WTC11 (cell line): Measurements from ENCODE around the gene SDF2. TPM values are rescaled to one million over a fixed set of nuclear protein-coding genes. Genes with fewer than 3 reads are reported as not detected.

ENCODE experiments used
- ATAC-seq: fragments of 200-7000 bp; cut with Tn5 transposase; 2 replicates; pipeline ENCODE4 v1.10.0; 2021; ENCODE audit warnings: mild to moderate bottlenecking, moderate library complexity
- CTCF ChIA-PET: fragments of 300-600 bp; sonication (Branson Sonifier 250); formaldehyde crosslinking; loops from one replicate; lab custom pipeline; 2021; ENCODE audit warnings: antibody characterized with exemption; lab: Charles Lee
- POLR2A ChIA-PET: fragments of 350-600 bp; sonication (Branson Sonifier 250); formaldehyde crosslinking; loops from one replicate; lab custom pipeline; 2021; ENCODE audit warnings: antibody characterized with exemption; lab: Charles Lee
- DNase-seq: peaks from one replicate; pipeline ENCODE4 v3.0.0; 2021; ENCODE audit warnings: low spot score
- H3K27ac Mint-ChIP-seq: 2 replicates; pipeline ENCODE4 v1.8.0; 2021; ENCODE audit warnings: mixed read lengths
- H3K27me3 Mint-ChIP-seq: 2 replicates; pipeline ENCODE4 v1.8.0; 2021; ENCODE audit warnings: low read depth, mild to moderate bottlenecking, moderate library complexity, mixed read lengths
- H3K36me3 Mint-ChIP-seq: 2 replicates; pipeline ENCODE4 v1.8.0; 2021; ENCODE audit warnings: mixed read lengths
- H3K4me1 Mint-ChIP-seq: 2 replicates; pipeline ENCODE4 v1.8.0; 2022; ENCODE audit warnings: mixed read lengths
- H3K4me3 Mint-ChIP-seq: 2 replicates; pipeline ENCODE4 v1.8.0; 2021; ENCODE audit warnings: mild to moderate bottlenecking, moderate library complexity, mixed read lengths
- H3K9me3 Mint-ChIP-seq: 2 replicates; pipeline ENCODE4 v1.8.0; 2021; ENCODE audit warnings: mixed read lengths
- ATF1 ChIP-seq: sonication (generic); formaldehyde crosslinking; IDR thresholded peaks from 2 replicates; pipeline ENCODE4 v1.8.1; 2023; ENCODE audit warnings: mild to moderate bottlenecking, moderate library complexity, missing genetic modification reagents
- CREM ChIP-seq: sonication (generic); formaldehyde crosslinking; IDR thresholded peaks from 2 replicates; pipeline ENCODE4 v1.8.1; 2022; ENCODE audit warnings: mild to moderate bottlenecking, missing genetic modification reagents, moderate library complexity
- EMX1 ChIP-seq: fragments of 250-450 bp; sonication (Bioruptor Pico); IDR thresholded peaks from 2 replicates; pipeline ENCODE4 v1.8.0; 2021; ENCODE audit warnings: mild to moderate bottlenecking
- HMGA2 ChIP-seq: fragments of 250-450 bp; sonication (Bioruptor Pico); IDR thresholded peaks from 2 replicates; pipeline ENCODE4 v1.4.0; 2021; ENCODE audit warnings: mild to moderate bottlenecking, moderate library complexity
- IRF2 ChIP-seq: sonication (generic); formaldehyde crosslinking; IDR thresholded peaks from 2 replicates; pipeline ENCODE4 v1.8.0; 2022; ENCODE audit warnings: low read depth, missing genetic modification reagents, borderline replicate concordance
- JUN ChIP-seq: sonication (generic); formaldehyde crosslinking; IDR thresholded peaks from 2 replicates; pipeline ENCODE4 v1.8.0; 2023; ENCODE audit warnings: mild to moderate bottlenecking, missing genetic modification reagents
- TEAD1 ChIP-seq: sonication (generic); formaldehyde crosslinking; IDR thresholded peaks from 2 replicates; pipeline ENCODE4 v1.8.0; 2022; ENCODE audit warnings: mild to moderate bottlenecking, missing genetic modification reagents
- ZNF121 ChIP-seq: sonication (generic); formaldehyde crosslinking; IDR thresholded peaks from 2 replicates; pipeline ENCODE4 v1.8.0; 2023; ENCODE audit warnings: missing genetic modification reagents
- ZNF416 ChIP-seq: fragments of 250-450 bp; sonication (Bioruptor Pico); IDR thresholded peaks from 2 replicates; pipeline ENCODE4 v1.9.0; 2021; ENCODE audit warnings: mild to moderate bottlenecking, inconsistent platforms
- total RNA-seq: library from RNA; stranded (reverse); gene quantifications from 3 replicates; pipeline ENCODE4 v1.2.3, GENCODE V29; 2021
- TF ChIP-seq, protein P1 (sequence below): sonication (generic); formaldehyde crosslinking; IDR thresholded peaks from 2 replicates; pipeline ENCODE4 v1.8.0; 2023; ENCODE audit warnings: missing genetic modification reagents, mild to moderate bottlenecking, borderline replicate concordance
- TF ChIP-seq, protein P2 (sequence below): sonication (generic); formaldehyde crosslinking; IDR thresholded peaks from 2 replicates; pipeline ENCODE4 v1.8.1; 2023; ENCODE audit warnings: mild to moderate bottlenecking, moderate library complexity, missing genetic modification reagents
- TF ChIP-seq, protein P3 (sequence below): sonication (generic); formaldehyde crosslinking; IDR thresholded peaks from 2 replicates; pipeline ENCODE4 v1.8.0; 2023; ENCODE audit warnings: mild to moderate bottlenecking, missing genetic modification reagents
- TF ChIP-seq, protein P4 (sequence below): sonication (generic); formaldehyde crosslinking; IDR thresholded peaks from 2 replicates; pipeline ENCODE4 v1.8.1; 2023; ENCODE audit warnings: mild to moderate bottlenecking, missing genetic modification reagents, borderline replicate concordance
- TF ChIP-seq, protein P5 (sequence below): sonication (generic); formaldehyde crosslinking; IDR thresholded peaks from 2 replicates; pipeline ENCODE4 v1.8.1; 2022; ENCODE audit warnings: mild to moderate bottlenecking, missing genetic modification reagents, moderate library complexity, borderline replicate concordance
- TF ChIP-seq, protein P6 (sequence below): sonication (generic); formaldehyde crosslinking; IDR thresholded peaks from 2 replicates; pipeline ENCODE4 v1.8.0; 2022; ENCODE audit warnings: mild to moderate bottlenecking, missing genetic modification reagents

The SDF2 gene
- total RNA-seq, 1 experiment from 2014 or later, result 49.4 TPM

DNA sequence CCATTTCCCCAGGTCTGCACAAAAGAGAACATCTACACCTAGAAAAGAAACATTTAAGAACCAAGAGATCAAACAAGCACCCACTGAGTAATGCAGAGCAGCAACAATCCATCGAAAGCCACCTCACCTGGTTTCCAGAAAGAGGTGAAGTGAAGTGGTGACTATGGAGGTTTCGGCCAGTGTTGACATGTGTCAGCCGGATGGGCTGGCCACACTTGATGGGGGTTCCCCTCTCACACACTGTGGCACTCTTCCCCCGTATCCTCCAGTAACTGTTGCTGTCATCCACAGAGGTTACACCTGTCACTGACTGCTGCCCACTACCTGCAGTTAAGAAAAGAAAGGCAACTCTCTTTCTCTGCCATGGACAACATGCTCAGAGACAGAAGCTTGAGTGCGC, 6.5 kb downstream of the SDF2 start (continued):
- TF ChIP-seq, protein P1, sequence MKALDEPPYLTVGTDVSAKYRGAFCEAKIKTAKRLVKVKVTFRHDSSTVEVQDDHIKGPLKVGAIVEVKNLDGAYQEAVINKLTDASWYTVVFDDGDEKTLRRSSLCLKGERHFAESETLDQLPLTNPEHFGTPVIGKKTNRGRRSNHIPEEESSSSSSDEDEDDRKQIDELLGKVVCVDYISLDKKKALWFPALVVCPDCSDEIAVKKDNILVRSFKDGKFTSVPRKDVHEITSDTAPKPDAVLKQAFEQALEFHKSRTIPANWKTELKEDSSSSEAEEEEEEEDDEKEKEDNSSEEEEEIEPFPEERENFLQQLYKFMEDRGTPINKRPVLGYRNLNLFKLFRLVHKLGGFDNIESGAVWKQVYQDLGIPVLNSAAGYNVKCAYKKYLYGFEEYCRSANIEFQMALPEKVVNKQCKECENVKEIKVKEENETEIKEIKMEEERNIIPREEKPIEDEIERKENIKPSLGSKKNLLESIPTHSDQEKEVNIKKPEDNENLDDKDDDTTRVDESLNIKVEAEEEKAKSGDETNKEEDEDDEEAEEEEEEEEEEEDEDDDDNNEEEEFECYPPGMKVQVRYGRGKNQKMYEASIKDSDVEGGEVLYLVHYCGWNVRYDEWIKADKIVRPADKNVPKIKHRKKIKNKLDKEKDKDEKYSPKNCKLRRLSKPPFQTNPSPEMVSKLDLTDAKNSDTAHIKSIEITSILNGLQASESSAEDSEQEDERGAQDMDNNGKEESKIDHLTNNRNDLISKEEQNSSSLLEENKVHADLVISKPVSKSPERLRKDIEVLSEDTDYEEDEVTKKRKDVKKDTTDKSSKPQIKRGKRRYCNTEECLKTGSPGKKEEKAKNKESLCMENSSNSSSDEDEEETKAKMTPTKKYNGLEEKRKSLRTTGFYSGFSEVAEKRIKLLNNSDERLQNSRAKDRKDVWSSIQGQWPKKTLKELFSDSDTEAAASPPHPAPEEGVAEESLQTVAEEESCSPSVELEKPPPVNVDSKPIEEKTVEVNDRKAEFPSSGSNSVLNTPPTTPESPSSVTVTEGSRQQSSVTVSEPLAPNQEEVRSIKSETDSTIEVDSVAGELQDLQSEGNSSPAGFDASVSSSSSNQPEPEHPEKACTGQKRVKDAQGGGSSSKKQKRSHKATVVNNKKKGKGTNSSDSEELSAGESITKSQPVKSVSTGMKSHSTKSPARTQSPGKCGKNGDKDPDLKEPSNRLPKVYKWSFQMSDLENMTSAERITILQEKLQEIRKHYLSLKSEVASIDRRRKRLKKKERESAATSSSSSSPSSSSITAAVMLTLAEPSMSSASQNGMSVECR (CRISPR knock-in tag), result no peak
- no peak for TF ChIP-seq ZNF416 (CRISPR knock-in tag)

DNA sequence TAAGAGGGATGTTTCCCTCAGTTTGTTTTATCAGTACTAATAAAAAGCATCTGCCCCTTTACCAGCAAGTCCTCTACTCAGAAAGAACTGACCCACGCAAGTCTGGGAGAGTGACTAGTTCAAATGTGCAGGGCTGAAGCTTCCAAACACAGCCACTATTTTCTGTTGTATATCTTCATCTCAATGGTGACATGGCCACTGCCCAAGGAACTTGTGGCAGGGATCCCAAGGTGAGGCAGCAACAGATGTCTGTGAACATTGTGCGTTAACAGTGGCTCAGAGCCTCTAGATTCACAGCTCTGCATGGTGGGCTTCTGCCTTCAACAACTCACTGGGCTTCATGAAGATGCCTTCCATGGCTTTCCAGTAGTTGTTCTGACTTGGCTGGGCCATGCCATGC, 13.0 kb downstream of the SDF2 start:
- H3K27me3 Mint-ChIP-seq, result no peaks in the 10 kb centered on the region
- DNase-seq (no peak), ATAC-seq (no peak)
- no peaks in the 10 kb centered on the region for H3K9me3 Mint-ChIP-seq
- TF ChIP-seq, protein P2, sequence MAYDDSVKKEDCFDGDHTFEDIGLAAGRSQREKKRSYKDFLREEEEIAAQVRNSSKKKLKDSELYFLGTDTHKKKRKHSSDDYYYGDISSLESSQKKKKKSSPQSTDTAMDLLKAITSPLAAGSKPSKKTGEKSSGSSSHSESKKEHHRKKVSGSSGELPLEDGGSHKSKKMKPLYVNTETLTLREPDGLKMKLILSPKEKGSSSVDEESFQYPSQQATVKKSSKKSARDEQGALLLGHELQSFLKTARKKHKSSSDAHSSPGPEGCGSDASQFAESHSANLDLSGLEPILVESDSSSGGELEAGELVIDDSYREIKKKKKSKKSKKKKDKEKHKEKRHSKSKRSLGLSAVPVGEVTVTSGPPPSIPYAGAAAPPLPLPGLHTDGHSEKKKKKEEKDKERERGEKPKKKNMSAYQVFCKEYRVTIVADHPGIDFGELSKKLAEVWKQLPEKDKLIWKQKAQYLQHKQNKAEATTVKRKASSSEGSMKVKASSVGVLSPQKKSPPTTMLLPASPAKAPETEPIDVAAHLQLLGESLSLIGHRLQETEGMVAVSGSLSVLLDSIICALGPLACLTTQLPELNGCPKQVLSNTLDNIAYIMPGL, result no peak
- TF ChIP-seq ATF1 (CRISPR knock-in tag), result no peak
- no peak for TF ChIP-seq EMX1 (CRISPR knock-in tag)
- TF ChIP-seq IRF2, result no peak
- no peak for TF ChIP-seq TEAD1 (CRISPR knock-in tag)
- TF ChIP-seq, protein P3, sequence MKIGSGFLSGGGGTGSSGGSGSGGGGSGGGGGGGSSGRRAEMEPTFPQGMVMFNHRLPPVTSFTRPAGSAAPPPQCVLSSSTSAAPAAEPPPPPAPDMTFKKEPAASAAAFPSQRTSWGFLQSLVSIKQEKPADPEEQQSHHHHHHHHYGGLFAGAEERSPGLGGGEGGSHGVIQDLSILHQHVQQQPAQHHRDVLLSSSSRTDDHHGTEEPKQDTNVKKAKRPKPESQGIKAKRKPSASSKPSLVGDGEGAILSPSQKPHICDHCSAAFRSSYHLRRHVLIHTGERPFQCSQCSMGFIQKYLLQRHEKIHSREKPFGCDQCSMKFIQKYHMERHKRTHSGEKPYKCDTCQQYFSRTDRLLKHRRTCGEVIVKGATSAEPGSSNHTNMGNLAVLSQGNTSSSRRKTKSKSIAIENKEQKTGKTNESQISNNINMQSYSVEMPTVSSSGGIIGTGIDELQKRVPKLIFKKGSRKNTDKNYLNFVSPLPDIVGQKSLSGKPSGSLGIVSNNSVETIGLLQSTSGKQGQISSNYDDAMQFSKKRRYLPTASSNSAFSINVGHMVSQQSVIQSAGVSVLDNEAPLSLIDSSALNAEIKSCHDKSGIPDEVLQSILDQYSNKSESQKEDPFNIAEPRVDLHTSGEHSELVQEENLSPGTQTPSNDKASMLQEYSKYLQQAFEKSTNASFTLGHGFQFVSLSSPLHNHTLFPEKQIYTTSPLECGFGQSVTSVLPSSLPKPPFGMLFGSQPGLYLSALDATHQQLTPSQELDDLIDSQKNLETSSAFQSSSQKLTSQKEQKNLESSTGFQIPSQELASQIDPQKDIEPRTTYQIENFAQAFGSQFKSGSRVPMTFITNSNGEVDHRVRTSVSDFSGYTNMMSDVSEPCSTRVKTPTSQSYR (CRISPR knock-in tag), result no peak
- TF ChIP-seq CREM (CRISPR knock-in tag), result no peak
- TF ChIP-seq HMGA2 (CRISPR knock-in tag), result no peak
- TF ChIP-seq, protein P4, sequence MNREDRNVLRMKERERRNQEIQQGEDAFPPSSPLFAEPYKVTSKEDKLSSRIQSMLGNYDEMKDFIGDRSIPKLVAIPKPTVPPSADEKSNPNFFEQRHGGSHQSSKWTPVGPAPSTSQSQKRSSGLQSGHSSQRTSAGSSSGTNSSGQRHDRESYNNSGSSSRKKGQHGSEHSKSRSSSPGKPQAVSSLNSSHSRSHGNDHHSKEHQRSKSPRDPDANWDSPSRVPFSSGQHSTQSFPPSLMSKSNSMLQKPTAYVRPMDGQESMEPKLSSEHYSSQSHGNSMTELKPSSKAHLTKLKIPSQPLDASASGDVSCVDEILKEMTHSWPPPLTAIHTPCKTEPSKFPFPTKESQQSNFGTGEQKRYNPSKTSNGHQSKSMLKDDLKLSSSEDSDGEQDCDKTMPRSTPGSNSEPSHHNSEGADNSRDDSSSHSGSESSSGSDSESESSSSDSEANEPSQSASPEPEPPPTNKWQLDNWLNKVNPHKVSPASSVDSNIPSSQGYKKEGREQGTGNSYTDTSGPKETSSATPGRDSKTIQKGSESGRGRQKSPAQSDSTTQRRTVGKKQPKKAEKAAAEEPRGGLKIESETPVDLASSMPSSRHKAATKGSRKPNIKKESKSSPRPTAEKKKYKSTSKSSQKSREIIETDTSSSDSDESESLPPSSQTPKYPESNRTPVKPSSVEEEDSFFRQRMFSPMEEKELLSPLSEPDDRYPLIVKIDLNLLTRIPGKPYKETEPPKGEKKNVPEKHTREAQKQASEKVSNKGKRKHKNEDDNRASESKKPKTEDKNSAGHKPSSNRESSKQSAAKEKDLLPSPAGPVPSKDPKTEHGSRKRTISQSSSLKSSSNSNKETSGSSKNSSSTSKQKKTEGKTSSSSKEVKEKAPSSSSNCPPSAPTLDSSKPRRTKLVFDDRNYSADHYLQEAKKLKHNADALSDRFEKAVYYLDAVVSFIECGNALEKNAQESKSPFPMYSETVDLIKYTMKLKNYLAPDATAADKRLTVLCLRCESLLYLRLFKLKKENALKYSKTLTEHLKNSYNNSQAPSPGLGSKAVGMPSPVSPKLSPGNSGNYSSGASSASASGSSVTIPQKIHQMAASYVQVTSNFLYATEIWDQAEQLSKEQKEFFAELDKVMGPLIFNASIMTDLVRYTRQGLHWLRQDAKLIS (CRISPR knock-in tag), result no peak
- TF ChIP-seq, protein P5, sequence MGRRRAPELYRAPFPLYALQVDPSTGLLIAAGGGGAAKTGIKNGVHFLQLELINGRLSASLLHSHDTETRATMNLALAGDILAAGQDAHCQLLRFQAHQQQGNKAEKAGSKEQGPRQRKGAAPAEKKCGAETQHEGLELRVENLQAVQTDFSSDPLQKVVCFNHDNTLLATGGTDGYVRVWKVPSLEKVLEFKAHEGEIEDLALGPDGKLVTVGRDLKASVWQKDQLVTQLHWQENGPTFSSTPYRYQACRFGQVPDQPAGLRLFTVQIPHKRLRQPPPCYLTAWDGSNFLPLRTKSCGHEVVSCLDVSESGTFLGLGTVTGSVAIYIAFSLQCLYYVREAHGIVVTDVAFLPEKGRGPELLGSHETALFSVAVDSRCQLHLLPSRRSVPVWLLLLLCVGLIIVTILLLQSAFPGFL (CRISPR knock-in tag), result no peak
- TF ChIP-seq JUN (CRISPR knock-in tag), result no peak
- no peak for TF ChIP-seq ZNF121 (CRISPR knock-in tag)
- TF ChIP-seq, protein P6, sequence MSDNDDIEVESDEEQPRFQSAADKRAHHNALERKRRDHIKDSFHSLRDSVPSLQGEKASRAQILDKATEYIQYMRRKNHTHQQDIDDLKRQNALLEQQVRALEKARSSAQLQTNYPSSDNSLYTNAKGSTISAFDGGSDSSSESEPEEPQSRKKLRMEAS (CRISPR knock-in tag), result no peak
- no peak overlapping the region for H3K27ac Mint-ChIP-seq
- no peak overlapping the region for H3K4me3 Mint-ChIP-seq
- peaks cover 19% of the 10 kb centered on the region for H3K4me1 Mint-ChIP-seq
- H3K36me3 Mint-ChIP-seq, result peaks cover 18% of the 10 kb centered on the region
- ChIA-PET CTCF (no interaction called here), POLR2A (no interaction called here)
